ENCODE results near the gene WDPCP. TPM values are rescaled to one million over a fixed set of nuclear protein-coding genes. Genes with fewer than 3 reads are reported as not detected.

Gene WDPCP
- total and polyA plus RNA-seq, 4 donors, result 1.1 to 7.6 (median 2.7) TPM

GRCh38 chr2:63081404-63081803 lies 506.9 kb downstream of the WDPCP start:
- no peak overlapping the region for H3K4me3 ChIP-seq (ENCODE audit: low read depth in 1 of 3, low read length in 3 of 3)
- no peak for DNase-seq (ENCODE audit: low spot score)
- TF ChIP-seq FOXA1 (IDR thresholded peaks at IDR 0.05) (no peak), REST (IDR thresholded peaks at IDR 0.05) (no peak), NR2F2 (IDR thresholded peaks at IDR 0.05) (no peak), ATF3 (IDR thresholded peaks at IDR 0.05) (no peak), HNF4A (conservative IDR thresholded peaks at IDR 0.05) (no peak), ZBTB33 (IDR thresholded peaks at IDR 0.05) (no peak), GABPA (IDR thresholded peaks at IDR 0.05 in 1 of 2, conservative IDR thresholded peaks at IDR 0.05 in 1 of 2) (no peak), MAX (IDR thresholded peaks at IDR 0.05) (no peak), SP1 (IDR thresholded peaks at IDR 0.05) (no peak), FOXA2 (IDR thresholded peaks at IDR 0.05) (no peak), TAF1 (conservative IDR thresholded peaks at IDR 0.05) (no peak), HNF4G (IDR thresholded peaks at IDR 0.05) (no peak), JUND (IDR thresholded peaks at IDR 0.05) (no peak), YY1 (IDR thresholded peaks at IDR 0.05) (no peak), RAD21 (IDR thresholded peaks at IDR 0.05) (no peak), EGR1 (IDR thresholded peaks at IDR 0.05; ENCODE audit: low read depth in 2 of 2) (no peak), RXRA (IDR thresholded peaks at IDR 0.05) (no peak), CTCF (IDR thresholded peaks at IDR 0.05; ENCODE audit: low read depth, low read length, missing input control) (no peak)
- H3K27ac ChIP-seq (ENCODE audit: low read depth in 1 of 2, low read length in 2 of 2), result no peak overlapping the region
- no peak overlapping the region for H3K9ac ChIP-seq (ENCODE audit: low read depth in 1 of 2, low read length in 2 of 2)
- no peaks in the 10 kb centered on the region for H3K4me1 ChIP-seq (ENCODE audit: control insufficient read depth in 4 of 4, insufficient read depth in 4 of 4, low read length in 3 of 4)
- no peaks in the 10 kb centered on the region for H3K27me3 ChIP-seq (ENCODE audit: control insufficient read depth in 4 of 4, insufficient read depth in 4 of 4, low read length in 3 of 4)
- H3K36me3 ChIP-seq (ENCODE audit: control insufficient read depth in 4 of 4, insufficient read depth in 3 of 4, low read depth in 1 of 4, low read length in 3 of 4), result no peaks in the 10 kb centered on the region
- no peaks in the 10 kb centered on the region for H3K9me3 ChIP-seq (ENCODE audit: control insufficient read depth in 4 of 4, low read length in 3 of 4)
- WGBS, result 72% methylated on average over 4 of the region's 4 CpGs
